ENCODE data around the gene ANKRD22. TPM values are rescaled to one million over a fixed set of nuclear protein-coding genes. Genes with fewer than 3 reads are reported as not detected.

The ANKRD22 gene
- total and polyA plus RNA-seq, 7 donors, result 0.01 to 0.05 TPM; not detected in 5

DNA sequence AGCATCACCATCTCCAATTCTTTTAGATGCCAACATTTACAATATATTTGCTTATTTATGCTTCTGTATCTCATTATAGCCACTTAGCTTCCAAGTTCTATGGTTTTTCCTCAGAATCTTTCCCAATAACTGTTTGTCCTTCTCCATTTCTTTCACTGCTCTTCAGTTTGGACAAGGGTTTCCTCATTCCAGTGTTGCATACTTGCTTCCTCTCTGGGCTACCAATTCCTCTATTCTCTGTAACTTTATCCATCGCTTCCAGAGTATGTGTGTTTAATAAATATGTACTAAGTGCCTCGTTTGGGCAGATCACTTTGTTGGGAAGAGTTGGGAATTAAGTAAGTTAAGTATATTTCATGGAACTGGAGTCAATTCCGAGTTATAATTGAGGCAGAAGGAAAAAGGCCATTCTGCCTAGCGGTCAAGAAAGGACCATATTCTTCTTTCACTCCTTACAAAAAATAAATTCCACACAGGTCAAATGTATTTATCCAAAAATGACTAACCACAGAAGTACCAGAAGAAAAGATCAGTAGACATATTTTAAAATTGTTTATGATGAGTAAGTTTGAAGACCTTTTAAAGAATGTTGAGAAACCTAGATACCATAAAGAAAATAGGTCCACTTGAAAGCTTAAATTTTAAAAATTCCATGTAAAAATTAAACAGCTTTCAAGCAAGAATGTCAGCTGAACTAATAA, 39.2 kb upstream of the ANKRD22 start:
- Histone ChIP-seq H3K4me3 (no peak overlapping the region), H3K36me3 (ENCODE audit: insufficient read depth in 1 of 2, low read depth in 1 of 2) (no peaks in the 10 kb centered on the region), H3K27me3 (ENCODE audit: insufficient read depth in 3 of 3, low read length in 2 of 3) (no peaks in the 10 kb centered on the region), H3K27ac (no peak overlapping the region), H3K4me1 (no peaks in the 10 kb centered on the region), H3K9me3 (no peaks in the 10 kb centered on the region)
- DNase-seq, result no peak
- no peak for ATAC-seq
- TF ChIP-seq, protein P1, sequence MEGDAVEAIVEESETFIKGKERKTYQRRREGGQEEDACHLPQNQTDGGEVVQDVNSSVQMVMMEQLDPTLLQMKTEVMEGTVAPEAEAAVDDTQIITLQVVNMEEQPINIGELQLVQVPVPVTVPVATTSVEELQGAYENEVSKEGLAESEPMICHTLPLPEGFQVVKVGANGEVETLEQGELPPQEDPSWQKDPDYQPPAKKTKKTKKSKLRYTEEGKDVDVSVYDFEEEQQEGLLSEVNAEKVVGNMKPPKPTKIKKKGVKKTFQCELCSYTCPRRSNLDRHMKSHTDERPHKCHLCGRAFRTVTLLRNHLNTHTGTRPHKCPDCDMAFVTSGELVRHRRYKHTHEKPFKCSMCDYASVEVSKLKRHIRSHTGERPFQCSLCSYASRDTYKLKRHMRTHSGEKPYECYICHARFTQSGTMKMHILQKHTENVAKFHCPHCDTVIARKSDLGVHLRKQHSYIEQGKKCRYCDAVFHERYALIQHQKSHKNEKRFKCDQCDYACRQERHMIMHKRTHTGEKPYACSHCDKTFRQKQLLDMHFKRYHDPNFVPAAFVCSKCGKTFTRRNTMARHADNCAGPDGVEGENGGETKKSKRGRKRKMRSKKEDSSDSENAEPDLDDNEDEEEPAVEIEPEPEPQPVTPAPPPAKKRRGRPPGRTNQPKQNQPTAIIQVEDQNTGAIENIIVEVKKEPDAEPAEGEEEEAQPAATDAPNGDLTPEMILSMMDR (IDR thresholded peaks at IDR 0.05), result no peak
- 87 to 95% (median 89%) methylated on average over 4 of the region's 4 CpGs for WGBS, 3 donors
- intact Hi-C loops (cut with DNase I), result no loop called here

GRCh38 chr10:88889559-88890337, 38.1 kb upstream of the ANKRD22 start:
- 38 to 63% (median 51%) methylated on average over 1 of the region's 1 CpG for WGBS, 3 donors
- no peak overlapping the region for H3K4me3 ChIP-seq
- no peaks in the 10 kb centered on the region for H3K36me3 ChIP-seq (ENCODE audit: insufficient read depth in 1 of 2, low read depth in 1 of 2)
- TF ChIP-seq, protein P1 (IDR thresholded peaks at IDR 0.05), result no peak
- H3K27ac ChIP-seq, result no peak overlapping the region
- no peak for DNase-seq
- no peaks in the 10 kb centered on the region for H3K4me1 ChIP-seq
- intact Hi-C loops (cut with DNase I), result loop anchor here in 1 of 2 donors (5.0 kb wide), 1 partner anchor 38 kb away; no protein-coding TSS in a partner anchor
- H3K27me3 ChIP-seq (ENCODE audit: insufficient read depth in 3 of 3, low read length in 2 of 3), result no peaks in the 10 kb centered on the region
- no peak for ATAC-seq
- H3K9me3 ChIP-seq, result no peaks in the 10 kb centered on the region

GRCh38 chr10:88888810-88889445, 37.3 kb upstream of the ANKRD22 start:
- no peak overlapping the region for H3K4me3 ChIP-seq
- H3K4me1 ChIP-seq, result no peaks in the 10 kb centered on the region
- DNase-seq (no peak), ATAC-seq (no peak)
- H3K27me3 ChIP-seq (ENCODE audit: insufficient read depth in 3 of 3, low read length in 2 of 3), result no peaks in the 10 kb centered on the region
- H3K9me3 ChIP-seq, result no peaks in the 10 kb centered on the region
- intact Hi-C loops (cut with DNase I), result loop anchor here in 1 of 2 donors (5.0 kb wide), 1 partner anchor 38 kb away; no protein-coding TSS in a partner anchor
- TF ChIP-seq, protein P1 (IDR thresholded peaks at IDR 0.05), result no peak
- H3K36me3 ChIP-seq (ENCODE audit: insufficient read depth in 1 of 2, low read depth in 1 of 2), result no peaks in the 10 kb centered on the region
- H3K27ac ChIP-seq, result no peak overlapping the region

DNA sequence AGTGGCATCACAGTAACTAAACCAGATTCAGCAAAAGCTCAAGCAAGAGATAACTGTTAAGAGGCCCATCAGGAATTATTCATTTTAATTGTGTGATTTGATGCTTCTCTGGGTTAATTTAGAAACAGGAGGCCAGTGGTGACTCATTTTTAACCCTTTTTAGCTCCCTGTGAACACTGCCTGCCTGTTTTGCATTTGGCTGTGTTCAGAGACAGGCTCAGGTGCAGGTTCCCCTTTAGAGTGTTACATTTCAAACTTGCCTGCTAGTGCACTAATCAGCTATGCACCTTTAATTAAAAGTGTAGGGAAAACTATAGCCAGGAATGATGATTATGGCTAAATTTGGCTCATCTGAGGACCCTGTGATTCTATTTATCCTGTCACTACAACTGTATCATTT, 34.9 kb upstream of the ANKRD22 start:
- H3K4me1 ChIP-seq, result peaks cover 7% of the 10 kb centered on the region
- ATAC-seq (no peak), DNase-seq (no peak)
- TF ChIP-seq, protein P1 (IDR thresholded peaks at IDR 0.05), result no peak
- peaks cover 0 to 9% (median 0%) of the 10 kb centered on the region in 3 donors for H3K27me3 ChIP-seq (ENCODE audit: insufficient read depth in 3 of 3, low read length in 2 of 3)
- H3K36me3 ChIP-seq (ENCODE audit: insufficient read depth in 1 of 2, low read depth in 1 of 2), result no peaks in the 10 kb centered on the region
- no peak overlapping the region for H3K4me3 ChIP-seq
- intact Hi-C loops (cut with DNase I), result loop anchor here in 1 of 2 donors (5.0 kb wide), 1 partner anchor 41 kb away; no protein-coding TSS in a partner anchor
- H3K9me3 ChIP-seq, result no peaks in the 10 kb centered on the region
- H3K27ac ChIP-seq, result no peak overlapping the region
